ENCODE results near the gene DBN1.

DBN1 gene

GRCh38 chr5:177504086-177505056 lies 30.9 kb upstream of the DBN1 start:
- DNase-seq, result no peak

- no peak for DNase-seq
These were observed 30.1 kb upstream of the DBN1 start for GRCh38 chr5:177503351-177504085.

- DNase-seq, result no peak
These were observed 29.5 kb upstream of the DBN1 start for GRCh38 chr5:177502886-177503285.

- no peak for DNase-seq
These were observed 28.6 kb upstream of the DBN1 start for GRCh38 chr5:177501874-177502678.

GRCh38 chr5:177500685-177501522 lies 27.5 kb upstream of the DBN1 start:
- DNase-seq, result peak; percentile 86

GRCh38 chr5:177499842-177500241 lies 26.4 kb upstream of the DBN1 start:
- DNase-seq, result no peak

- no peak for DNase-seq
These were observed 24.8 kb upstream of the DBN1 start for GRCh38 chr5:177498013-177498787.

- DNase-seq, result peak; percentile 93
These were observed 24.0 kb upstream of the DBN1 start, which contains the start of gene PDLIM7 for GRCh38 chr5:177497292-177498012. Gene PDLIM7, minus strand, starts transcription at chr5:177497604. Its CDS starts 1,092 bp downstream, at chr5:177496512.

GRCh38 chr5:177496727-177497291 lies 23.4 kb upstream of the DBN1 start:
- no peak for DNase-seq

GRCh38 chr5:177496070-177496726 lies 22.8 kb upstream of the DBN1 start:
- DNase-seq, result no peak

GRCh38 chr5:177495243-177496060 lies 22.0 kb upstream of the DBN1 start:
- DNase-seq, result no peak

GRCh38 chr5:177494346-177495195 lies 21.1 kb upstream of the DBN1 start:
- DNase-seq, result no peak

GRCh38 chr5:177493795-177494345 lies 20.4 kb upstream of the DBN1 start:
- DNase-seq, result no peak

- DNase-seq, result no peak
These were observed 19.4 kb upstream of the DBN1 start for GRCh38 chr5:177492841-177493240.

- no peak for DNase-seq
These were observed 18.7 kb upstream of the DBN1 start for GRCh38 chr5:177491983-177492746.

GRCh38 chr5:177491429-177491945 lies 18.1 kb upstream of the DBN1 start:
- DNase-seq, result peak; percentile 25

All from activated naive CD4-positive, alpha-beta T cell treated with Interleukin-2 at 50 U/mL for 16 hours (primary cell).